Lower leg skin (tissue), 4 donors: Measurements from ENCODE around the gene ALG5. TPM values are rescaled to one million over a fixed set of nuclear protein-coding genes. Genes with fewer than 3 reads are reported as not detected.

Experiments
- DNase-seq, 2 donors: peaks; one replicate each; pipeline ENCODE4 v3.0.0-alpha.2; 2019; ENCODE audit warnings: low spot score in 2 of 2
- H3K4me3 ChIP-seq: fragments of 200-600 bp; sonication (generic); 2 replicates; pipeline ENCODE4 v1.5.1; 2017; ENCODE audit warnings: mild to moderate bottlenecking, low read depth; ENCODE audit not compliant: poor library complexity, severe bottlenecking
- POLR2A ChIP-seq, 2 donors: fragments of 450-650 bp; IDR thresholded peaks; one replicate each; pipeline ENCODE4 v1.6.1; 2016 to 2017; ENCODE audit warnings: antibody characterized with exemption in 2 of 2, mild to moderate bottlenecking in 1 of 2, moderate library complexity in 1 of 2
- WGBS, 2 donors: methylation state at CpG; one replicate each; pipeline ENCODE4 v1.1.5; 2018; 5-methylcytosine and 5-hydroxymethylcytosine counted together
- intact Hi-C: fragments of 100-400 bp; cut with DNase I; formaldehyde crosslinking; loops from one replicate; pipeline ENCODE4 v1.15.0; 2023; ENCODE audit warnings: low total_unique reads
- total RNA-seq, 4 donors: library from RNA; depleted of rRNA; stranded (reverse); fragments of >200 nt; gene quantifications; one replicate each; pipeline ENCODE4 v1.1.0, GENCODE V29; 2016
- TF ChIP-seq, protein P1 (sequence below), 3 donors: fragments of 450-650 bp; IDR thresholded peaks; one replicate each; pipeline ENCODE4 v1.5.1; 2016; ENCODE audit warnings: antibody characterized with exemption in 3 of 3, mild to moderate bottlenecking in 3 of 3, moderate library complexity in 2 of 3

ALG5 gene
- total RNA-seq, 4 donors from 2014 or later = 11.8 to 28.1 (median 20.4) TPM

- WGBS, 2 donors = 0 to 1% methylated on average over 38 to 46 of the region's 51 CpGs
- peak overlapping the region; percentile 35 for H3K4me3 ChIP-seq
- peak in 1 of 2 donors; percentile 86 for DNase-seq
- intact Hi-C loops = no loop called here
- TF ChIP-seq, protein P1, sequence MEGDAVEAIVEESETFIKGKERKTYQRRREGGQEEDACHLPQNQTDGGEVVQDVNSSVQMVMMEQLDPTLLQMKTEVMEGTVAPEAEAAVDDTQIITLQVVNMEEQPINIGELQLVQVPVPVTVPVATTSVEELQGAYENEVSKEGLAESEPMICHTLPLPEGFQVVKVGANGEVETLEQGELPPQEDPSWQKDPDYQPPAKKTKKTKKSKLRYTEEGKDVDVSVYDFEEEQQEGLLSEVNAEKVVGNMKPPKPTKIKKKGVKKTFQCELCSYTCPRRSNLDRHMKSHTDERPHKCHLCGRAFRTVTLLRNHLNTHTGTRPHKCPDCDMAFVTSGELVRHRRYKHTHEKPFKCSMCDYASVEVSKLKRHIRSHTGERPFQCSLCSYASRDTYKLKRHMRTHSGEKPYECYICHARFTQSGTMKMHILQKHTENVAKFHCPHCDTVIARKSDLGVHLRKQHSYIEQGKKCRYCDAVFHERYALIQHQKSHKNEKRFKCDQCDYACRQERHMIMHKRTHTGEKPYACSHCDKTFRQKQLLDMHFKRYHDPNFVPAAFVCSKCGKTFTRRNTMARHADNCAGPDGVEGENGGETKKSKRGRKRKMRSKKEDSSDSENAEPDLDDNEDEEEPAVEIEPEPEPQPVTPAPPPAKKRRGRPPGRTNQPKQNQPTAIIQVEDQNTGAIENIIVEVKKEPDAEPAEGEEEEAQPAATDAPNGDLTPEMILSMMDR (IDR thresholded peaks at IDR 0.05) = no peak
- no peak for TF ChIP-seq POLR2A (IDR thresholded peaks at IDR 0.05)
Measured at GRCh38 chr13:36919171-36919832, 79.8 kb downstream of the ALG5 start.

DNA sequence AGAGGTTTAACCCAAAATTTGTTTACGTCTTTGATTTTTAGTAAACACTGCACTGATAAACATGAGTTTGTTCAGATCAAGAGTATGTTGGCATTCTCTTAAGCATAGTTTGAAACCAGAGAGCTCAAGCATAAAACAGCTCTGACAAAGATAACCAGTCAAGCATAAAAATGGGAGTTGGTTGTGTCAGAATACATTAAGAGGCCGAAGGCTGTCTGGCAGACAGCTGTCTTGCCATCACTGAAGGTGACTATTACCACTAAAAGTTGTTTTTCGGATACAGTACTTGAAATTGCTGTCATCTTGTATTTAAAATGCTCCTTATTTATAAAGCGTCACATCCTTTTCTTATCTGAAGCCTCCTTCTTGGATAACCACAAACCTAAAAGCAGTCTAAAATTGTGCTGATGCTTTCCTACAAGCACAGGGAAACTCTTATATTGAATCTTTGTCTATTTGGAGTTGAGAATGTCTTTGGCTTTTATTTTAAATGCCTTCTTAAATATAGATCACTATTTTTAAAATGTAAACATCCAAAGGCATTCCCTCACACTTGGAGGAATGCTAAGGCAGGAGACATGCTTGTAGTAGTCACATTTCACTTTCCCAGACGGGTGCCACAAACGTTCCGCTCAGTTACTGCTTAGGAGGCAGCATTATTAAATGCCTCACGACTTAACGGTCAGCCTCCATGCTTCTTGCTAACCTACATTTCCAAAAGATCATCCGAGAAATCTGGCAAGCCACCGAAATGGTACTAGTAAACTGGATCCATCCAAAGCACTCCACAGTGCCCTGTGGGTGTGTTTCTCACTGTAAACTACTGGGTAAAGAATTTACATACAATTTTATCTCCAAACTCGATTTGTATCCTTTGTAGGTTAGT, 80.7 kb downstream of the ALG5 start:
- DNase-seq = no peak
- TF ChIP-seq, protein P1 (IDR thresholded peaks at IDR 0.05) = no peak
- TF ChIP-seq POLR2A (IDR thresholded peaks at IDR 0.05) = no peak
- intact Hi-C loops = no loop called here
- H3K4me3 ChIP-seq = no peak overlapping the region
- 32 to 37% methylated on average over 12 of the region's 12 CpGs for WGBS, 2 donors

DNA sequence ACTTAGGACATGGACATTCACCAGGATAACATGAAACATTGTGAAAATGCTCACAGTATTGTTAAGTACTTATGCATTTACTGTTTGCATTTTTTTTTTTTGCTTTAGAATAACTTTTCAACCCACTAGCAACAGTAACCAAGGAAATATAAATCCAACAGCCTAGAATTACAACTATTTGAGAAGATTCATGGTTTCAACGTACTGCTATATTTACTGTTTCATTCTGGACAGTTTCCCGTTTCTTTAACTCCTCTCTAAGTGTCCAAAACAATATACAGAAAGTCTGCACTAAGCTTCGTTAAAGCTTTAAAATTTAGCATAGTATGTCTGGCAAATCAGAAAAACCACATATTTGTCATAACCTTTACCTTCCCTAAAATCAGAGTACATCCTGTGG, 81.8 kb downstream of the ALG5 start:
- DNase-seq = no peak
- TF ChIP-seq, protein P1 (IDR thresholded peaks at IDR 0.05) = no peak
- TF ChIP-seq POLR2A (IDR thresholded peaks at IDR 0.05) = no peak
- intact Hi-C loops = no loop called here
- no peak overlapping the region for H3K4me3 ChIP-seq
- WGBS, 2 donors = 79 to 89% methylated on average over 3 of the region's 3 CpGs

DNA sequence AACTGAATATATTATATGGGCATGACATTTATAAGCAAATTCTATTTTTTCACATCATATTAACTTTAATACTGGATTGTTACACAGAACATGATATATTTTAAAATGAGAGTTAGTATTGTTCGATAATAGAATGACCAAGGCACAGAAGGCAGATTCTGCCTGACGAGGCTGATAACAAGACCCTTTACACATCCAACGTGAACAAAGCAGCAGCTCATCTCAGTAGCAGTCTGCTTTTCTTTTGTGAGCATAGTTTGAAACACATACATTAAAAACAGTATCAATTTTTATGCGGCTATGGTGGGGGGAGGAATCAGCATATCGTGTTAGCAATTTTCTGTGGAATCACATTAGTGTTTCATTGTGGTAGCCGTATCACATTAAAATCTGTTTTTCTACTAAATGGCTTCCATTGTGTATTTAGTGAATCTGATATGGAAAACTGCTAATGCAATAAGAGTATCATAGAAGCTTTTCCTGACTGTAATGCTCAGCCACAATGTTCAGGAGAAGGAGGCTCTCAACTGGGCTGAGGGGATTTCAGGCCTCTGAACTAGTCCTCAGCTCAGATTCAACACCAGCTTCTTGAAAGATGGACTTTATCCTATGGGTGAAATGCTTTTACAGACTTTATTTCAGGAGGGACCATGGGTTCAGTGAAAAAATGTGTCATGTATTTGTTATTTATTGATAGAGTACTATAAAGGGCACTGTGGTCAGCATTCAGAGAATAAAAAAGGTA, 83.1 kb downstream of the ALG5 start:
- WGBS, 2 donors = 97% methylated on average over 6 of the region's 6 CpGs
- no peak overlapping the region for H3K4me3 ChIP-seq
- intact Hi-C loops = no loop called here
- no peak for DNase-seq
- TF ChIP-seq POLR2A (IDR thresholded peaks at IDR 0.05) = no peak
- TF ChIP-seq, protein P1 (IDR thresholded peaks at IDR 0.05) = no peak

DNA sequence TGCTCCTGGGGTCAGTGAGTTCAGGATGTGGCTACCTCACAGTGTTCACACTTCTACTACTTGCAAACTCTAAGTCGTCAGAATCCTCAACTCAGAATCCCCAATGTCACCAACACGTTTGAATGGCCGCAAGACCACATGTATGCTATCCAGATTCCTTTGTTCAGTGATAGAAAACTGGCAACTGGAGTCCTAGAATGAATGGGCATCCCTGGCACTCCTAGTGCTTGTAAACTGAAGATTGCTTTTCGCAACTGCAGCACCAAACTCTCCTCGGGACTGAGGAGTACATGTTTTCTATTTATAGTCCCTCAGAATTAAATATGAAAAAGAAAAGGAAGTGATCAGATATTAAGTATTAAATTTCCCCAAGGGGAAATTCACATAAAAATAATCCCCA, 84.0 kb downstream of the ALG5 start:
- WGBS, 2 donors = 66 to 71% methylated on average over 5 of the region's 5 CpGs
- no peak for DNase-seq
- intact Hi-C loops = no loop called here
- no peak for TF ChIP-seq POLR2A (IDR thresholded peaks at IDR 0.05)
- no peak overlapping the region for H3K4me3 ChIP-seq

GRCh38 chr13:36914648-36915047, 84.5 kb downstream of the ALG5 start:
- intact Hi-C loops = no loop called here
- H3K4me3 ChIP-seq = no peak overlapping the region
- no peak for DNase-seq
- 93 to 96% methylated on average over 4 of the region's 4 CpGs for WGBS, 2 donors
- no peak for TF ChIP-seq POLR2A (IDR thresholded peaks at IDR 0.05)
- TF ChIP-seq, protein P1 (IDR thresholded peaks at IDR 0.05) = no peak
